Stimulated activated naive CD8-positive, alpha-beta T cell treated with anti-CD3 and anti-CD28 coated beads, Interleukin-15, amount 100 ng/mL, for 72 hours (primary cell): ENCODE data around the gene HTR3C.
"Not testable (repeated sequence)": the region's sequence is repeated elsewhere in the genome, so short reads cannot be mapped to it uniquely, and the experiment has no call there.

ENCODE experiments used
- ATAC-seq: fragments of 150-1000 bp; cut with Tn5 transposase; 2 replicates; pipeline ENCODE4 v1.10.0; 2021; ENCODE audit warnings: mild to moderate bottlenecking, moderate library complexity
- DNase-seq, 2 donors: peaks; one replicate each; pipeline ENCODE4 v3.0.0; 2021 to 2022
- H3K27ac Mint-ChIP-seq, 2 donors: one replicate each; pipeline ENCODE4 v1.8.0; 2022; ENCODE audit warnings: mild to moderate bottlenecking in 2 of 2, mixed read lengths in 2 of 2, moderate library complexity in 2 of 2
- H3K27me3 Mint-ChIP-seq: one replicate; pipeline ENCODE4 v1.8.0; 2022; ENCODE audit warnings: mixed read lengths
- H3K4me1 Mint-ChIP-seq: one replicate; pipeline ENCODE4 v1.8.0; 2022; ENCODE audit warnings: mild to moderate bottlenecking, mixed read lengths
- H3K4me3 Mint-ChIP-seq, 2 donors: one replicate each; pipeline ENCODE4 v1.8.0; 2022; ENCODE audit warnings: mild to moderate bottlenecking in 2 of 2, mixed read lengths in 2 of 2, moderate library complexity in 1 of 2
- H3K9me3 Mint-ChIP-seq, 2 donors: one replicate each; pipeline ENCODE4 v1.8.0; 2022; ENCODE audit warnings: mixed read lengths in 2 of 2

Gene HTR3C

GRCh38 chr3:184066211-184066610 lies 13.4 kb downstream of the HTR3C start:
- no peaks in the 10 kb centered on the region for H3K4me1 Mint-ChIP-seq
- H3K9me3 Mint-ChIP-seq = peaks cover 8% of the 10 kb centered on the region in 2 donors
- no peak overlapping the region for H3K4me3 Mint-ChIP-seq
- no peak overlapping the region for H3K27ac Mint-ChIP-seq
- DNase-seq = no peak
- no peak for ATAC-seq
- peaks cover 8% of the 10 kb centered on the region for H3K27me3 Mint-ChIP-seq

GRCh38 chr3:184067573-184068055 lies 14.8 kb downstream of the HTR3C start:
- ATAC-seq (no peak), DNase-seq (no peak)
- peaks cover 8% of the 10 kb centered on the region for H3K27me3 Mint-ChIP-seq
- H3K4me1 Mint-ChIP-seq = no peaks in the 10 kb centered on the region
- H3K27ac Mint-ChIP-seq = no peak overlapping the region
- no peak overlapping the region for H3K4me3 Mint-ChIP-seq
- peaks cover 8% of the 10 kb centered on the region in 2 donors for H3K9me3 Mint-ChIP-seq

- no peak overlapping the region for H3K4me3 Mint-ChIP-seq
- ATAC-seq = no peak
Measured at GRCh38 chr3:184068344-184068743, 15.5 kb downstream of the HTR3C start.

GRCh38 chr3:184071142-184071541 lies 18.3 kb downstream of the HTR3C start:
- not testable (repeated sequence) for H3K4me1 Mint-ChIP-seq, H3K9me3 Mint-ChIP-seq, ATAC-seq, H3K27ac Mint-ChIP-seq, DNase-seq, H3K4me3 Mint-ChIP-seq, H3K27me3 Mint-ChIP-seq

More at GRCh38 chr3:184068344-184068743, 15.5 kb downstream of the HTR3C start:
- Mint-ChIP-seq H3K27me3 (peaks cover 8% of the 10 kb centered on the region), H3K27ac (no peak overlapping the region), H3K9me3 (peaks cover 8% of the 10 kb centered on the region in 2 donors), H3K4me1 (no peaks in the 10 kb centered on the region)
- no peak for DNase-seq

DNA sequence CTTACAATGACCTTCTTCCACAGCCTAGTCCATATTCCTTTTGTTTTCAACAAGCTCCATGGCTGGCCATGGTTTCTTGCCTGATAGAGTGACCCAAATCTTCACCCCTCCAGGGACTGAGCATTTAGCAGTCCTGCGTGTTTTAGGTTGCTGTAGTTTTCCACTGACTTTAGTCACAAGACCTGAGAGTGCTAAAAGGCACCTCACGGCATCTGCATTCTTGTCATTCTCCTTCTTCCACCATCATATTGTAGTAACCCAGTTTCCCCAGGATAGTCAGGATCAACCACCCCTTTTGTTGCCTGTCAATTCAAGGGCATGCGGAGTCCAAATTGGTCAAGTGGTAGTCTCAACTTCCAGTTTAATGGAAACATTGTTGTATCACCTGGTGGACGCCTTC lies 20.8 kb downstream of the HTR3C start:
- H3K27me3 Mint-ChIP-seq = no peaks in the 10 kb centered on the region
- no peak for ATAC-seq
- H3K27ac Mint-ChIP-seq = no peak overlapping the region
- H3K9me3 Mint-ChIP-seq = peaks cover 8% of the 10 kb centered on the region in 2 donors
- no peak for DNase-seq
- no peak overlapping the region for H3K4me3 Mint-ChIP-seq
- H3K4me1 Mint-ChIP-seq = no peaks in the 10 kb centered on the region

DNA sequence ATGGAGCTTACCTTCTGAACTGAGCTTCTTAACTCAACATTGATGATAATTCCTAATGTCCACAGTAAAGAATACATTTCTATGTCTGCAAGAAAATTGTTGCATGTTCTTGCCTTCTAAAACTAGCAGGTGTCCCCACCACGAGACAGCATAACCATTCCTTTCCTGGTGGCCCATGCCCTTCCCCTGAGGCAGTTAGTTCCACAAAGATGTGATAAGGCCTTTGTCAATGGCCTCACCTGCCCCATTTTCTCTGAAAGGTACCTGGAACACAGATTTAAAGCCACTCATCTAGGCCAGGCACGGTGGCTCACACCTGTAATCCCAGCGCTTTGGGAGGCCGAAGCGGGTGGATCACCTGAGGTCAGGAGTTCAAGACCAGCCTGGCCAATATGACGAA lies 23.1 kb downstream of the HTR3C start:
- Mint-ChIP-seq H3K27ac (no peak overlapping the region), H3K4me1 (no peaks in the 10 kb centered on the region), H3K4me3 (no peak overlapping the region), H3K27me3 (no peaks in the 10 kb centered on the region), H3K9me3 (peaks cover 3% of the 10 kb centered on the region in 2 donors)
- ATAC-seq = no peak
- no peak for DNase-seq

DNA sequence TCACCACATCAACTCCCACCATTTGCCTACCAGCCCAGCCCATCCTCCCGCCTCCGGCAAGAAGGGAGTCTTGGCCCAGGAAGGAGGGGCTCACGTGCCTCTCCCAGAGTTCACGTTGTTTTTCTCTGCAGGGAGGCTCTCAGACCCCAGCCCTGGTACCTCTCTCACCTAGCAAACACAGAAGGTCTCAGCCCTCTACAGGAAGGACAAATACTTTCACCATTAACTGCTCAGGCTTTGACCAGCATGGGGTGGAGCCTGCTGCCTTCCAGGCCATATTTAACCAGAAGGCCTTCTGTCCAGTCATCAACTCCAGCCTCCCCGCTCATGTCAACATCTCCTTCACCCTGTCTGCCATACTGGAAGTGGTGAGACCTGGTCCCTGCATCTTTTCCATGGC lies 25.0 kb downstream of the HTR3C start:
- H3K9me3 Mint-ChIP-seq = no peaks in the 10 kb centered on the region
- H3K4me3 Mint-ChIP-seq = no peak overlapping the region
- no peaks in the 10 kb centered on the region for H3K4me1 Mint-ChIP-seq
- no peaks in the 10 kb centered on the region for H3K27me3 Mint-ChIP-seq
- H3K27ac Mint-ChIP-seq = no peak overlapping the region
- DNase-seq (no peak), ATAC-seq (no peak)

DNA sequence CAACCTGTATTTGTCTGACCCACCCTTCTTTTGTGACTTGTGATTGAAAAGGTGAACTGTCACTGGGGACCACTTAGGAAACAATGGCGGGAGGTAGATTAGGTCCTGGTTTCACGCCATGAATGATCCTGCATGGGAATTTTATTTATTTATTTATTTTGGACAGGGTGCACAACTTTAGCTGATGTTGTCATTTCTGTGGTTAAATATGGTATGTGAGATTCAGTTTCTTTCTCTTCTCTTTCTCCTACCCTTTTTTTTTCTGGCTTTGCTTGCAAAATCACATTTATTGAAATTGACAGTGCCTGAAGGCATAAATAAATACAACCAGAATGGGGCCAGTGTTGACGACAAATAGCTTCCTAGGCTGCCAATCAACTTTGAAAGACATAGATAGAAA lies 26.0 kb downstream of the HTR3C start:
- Mint-ChIP-seq H3K27me3 (no peaks in the 10 kb centered on the region), H3K27ac (no peak overlapping the region), H3K9me3 (peaks cover 0 to 5% of the 10 kb centered on the region in 2 donors), H3K4me1 (peaks cover 7% of the 10 kb centered on the region), H3K4me3 (no peak overlapping the region)
- no peak for DNase-seq
- no peak for ATAC-seq

DNA sequence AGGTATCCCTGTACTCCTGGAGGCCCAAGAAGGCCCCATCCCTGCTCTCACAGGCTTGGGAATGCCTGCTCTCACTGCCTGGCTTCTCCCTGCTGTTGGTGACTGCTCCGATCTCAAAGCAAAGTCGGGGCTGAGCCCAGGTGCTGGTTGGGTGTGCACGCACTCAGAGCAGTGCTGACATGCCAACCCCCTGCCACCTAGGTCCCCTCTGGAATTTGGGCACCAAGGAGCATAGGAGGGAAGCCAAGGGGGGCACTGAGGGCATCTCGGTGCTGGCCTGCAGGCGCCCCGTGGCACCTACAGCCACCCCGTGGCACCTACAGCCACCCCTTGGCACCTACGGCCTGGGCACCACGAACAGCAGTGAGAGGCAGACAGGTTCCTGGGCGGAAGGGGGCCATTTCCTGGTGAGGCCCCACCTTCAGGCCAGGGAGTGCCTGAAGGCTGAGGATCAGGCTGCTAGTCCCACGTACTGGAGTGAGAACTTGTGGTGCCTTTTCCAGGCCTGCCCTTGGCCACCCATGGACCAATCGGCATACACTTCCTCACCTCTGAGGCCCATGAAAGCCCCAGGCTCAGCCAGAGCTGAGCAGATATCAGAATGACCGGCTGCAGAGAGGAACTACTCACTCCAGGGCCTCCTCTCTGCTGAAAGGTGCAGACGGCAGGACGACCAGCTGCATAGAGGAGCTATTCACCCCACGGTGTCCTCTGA lies 28.4 kb downstream of the HTR3C start:
- no peak for ATAC-seq
- no peaks in the 10 kb centered on the region for H3K27me3 Mint-ChIP-seq
- H3K27ac Mint-ChIP-seq = no peak overlapping the region

DNA sequence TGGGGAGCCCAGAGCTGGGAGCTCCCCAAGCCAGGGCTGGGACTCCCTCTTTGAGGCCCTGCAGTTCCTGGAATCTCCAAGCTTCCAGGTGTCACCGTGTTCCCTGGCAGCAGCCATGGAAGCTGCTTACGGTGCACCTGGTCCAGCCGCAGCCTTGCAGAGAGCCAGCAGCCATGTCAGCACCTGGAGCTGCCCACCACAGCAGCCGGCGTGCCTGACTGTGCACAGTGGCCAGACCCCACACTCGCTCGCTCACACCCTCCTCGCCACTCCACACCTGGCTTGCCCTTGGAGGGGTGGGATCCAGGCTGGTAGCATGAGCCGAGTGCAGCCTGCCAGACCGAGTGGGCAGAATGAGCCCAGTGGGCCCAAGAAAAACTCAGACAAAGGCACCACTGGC lies 29.2 kb downstream of the HTR3C start:
- no peaks in the 10 kb centered on the region for H3K27me3 Mint-ChIP-seq
- H3K27ac Mint-ChIP-seq = no peak overlapping the region
- peaks cover 14 to 26% of the 10 kb centered on the region in 2 donors for H3K9me3 Mint-ChIP-seq
- ATAC-seq = no peak
- peaks cover 15% of the 10 kb centered on the region for H3K4me1 Mint-ChIP-seq
- no peak overlapping the region for H3K4me3 Mint-ChIP-seq
- DNase-seq = no peak

More for the DNA sequence above, 28.4 kb downstream of the HTR3C start:
- Mint-ChIP-seq H3K9me3 (peaks cover 14 to 26% of the 10 kb centered on the region in 2 donors), H3K4me1 (peaks cover 15% of the 10 kb centered on the region), H3K4me3 (no peak overlapping the region)
- DNase-seq = no peak

DNA sequence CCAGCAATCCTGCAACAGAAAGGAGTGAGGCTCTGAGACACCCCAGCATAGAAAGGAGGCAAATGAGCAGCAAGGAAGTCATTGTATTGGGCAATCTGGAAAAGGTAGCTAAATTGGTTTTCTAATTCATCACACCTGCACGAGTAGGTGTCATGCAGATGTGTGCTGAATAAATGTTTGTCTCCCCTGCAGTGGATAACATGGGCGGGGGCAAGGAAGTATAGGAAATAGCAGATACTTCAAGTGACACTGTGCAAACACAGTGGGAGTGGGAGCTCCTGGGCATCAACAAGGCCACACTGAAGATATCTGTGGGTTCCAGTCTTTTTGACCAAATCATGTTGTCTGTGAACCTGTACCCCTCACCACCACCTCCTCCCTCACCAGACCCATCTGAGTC lies 29.6 kb downstream of the HTR3C start:
- Mint-ChIP-seq H3K27ac (no peak overlapping the region), H3K27me3 (no peaks in the 10 kb centered on the region), H3K4me3 (no peak overlapping the region), H3K9me3 (peaks cover 14 to 26% of the 10 kb centered on the region in 2 donors), H3K4me1 (peaks cover 15% of the 10 kb centered on the region)
- ATAC-seq (no peak), DNase-seq (no peak)

DNA sequence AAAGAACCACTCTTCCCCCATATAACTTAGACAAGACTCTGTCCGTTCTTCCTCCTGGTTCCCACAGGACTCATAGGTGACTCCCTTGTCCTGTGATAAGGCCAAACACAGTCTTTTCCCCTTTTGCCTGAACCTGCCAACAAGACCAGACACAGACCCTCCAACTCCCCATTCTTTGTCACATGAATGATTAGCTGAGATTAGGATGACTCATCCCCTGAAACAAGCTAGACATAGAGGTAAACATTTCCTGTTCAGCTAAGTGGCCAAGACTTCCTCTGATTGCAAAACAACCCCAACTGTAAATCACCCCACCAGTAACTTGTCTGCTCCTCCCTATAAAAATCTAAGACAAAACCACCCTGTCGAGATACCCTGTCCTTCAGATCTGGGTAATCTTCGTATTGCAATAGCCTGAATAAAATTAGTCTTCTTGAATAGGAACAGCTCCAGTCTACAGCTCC lies 32.6 kb downstream of the HTR3C start:
- peak; percentile 40 for ATAC-seq
- Mint-ChIP-seq H3K27me3 (no peaks in the 10 kb centered on the region), H3K4me1 (peaks cover 15% of the 10 kb centered on the region), H3K9me3 (peaks cover 14 to 26% of the 10 kb centered on the region in 2 donors), H3K4me3 (no peak overlapping the region), H3K27ac (peak overlapping the region in 1 of 2 donors; percentile 67)
- no peak for DNase-seq

DNA sequence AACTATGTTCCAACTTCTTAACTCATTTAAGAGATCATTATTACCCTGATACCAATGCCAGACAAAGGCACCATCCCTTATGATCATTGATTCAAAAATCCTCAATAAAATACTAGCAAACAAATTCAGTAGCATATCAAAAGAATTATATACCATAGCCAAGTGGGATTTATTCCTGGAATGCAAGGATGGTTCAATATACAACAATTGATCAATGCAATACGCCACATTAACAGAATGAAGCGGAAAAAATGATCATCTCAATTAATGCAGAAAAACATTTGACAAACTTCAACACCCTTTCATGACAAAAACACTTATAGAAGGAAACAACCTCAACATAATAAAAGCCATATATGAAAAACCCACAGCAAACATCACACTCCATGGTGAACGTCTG lies 39.4 kb downstream of the HTR3C start:
- Mint-ChIP-seq H3K4me1 (no peaks in the 10 kb centered on the region), H3K27ac (no peak overlapping the region), H3K4me3 (no peak overlapping the region), H3K9me3 (peaks cover 0 to 7% of the 10 kb centered on the region in 2 donors), H3K27me3 (peaks cover 9% of the 10 kb centered on the region)
- ATAC-seq = no peak
- DNase-seq = no peak

DNA sequence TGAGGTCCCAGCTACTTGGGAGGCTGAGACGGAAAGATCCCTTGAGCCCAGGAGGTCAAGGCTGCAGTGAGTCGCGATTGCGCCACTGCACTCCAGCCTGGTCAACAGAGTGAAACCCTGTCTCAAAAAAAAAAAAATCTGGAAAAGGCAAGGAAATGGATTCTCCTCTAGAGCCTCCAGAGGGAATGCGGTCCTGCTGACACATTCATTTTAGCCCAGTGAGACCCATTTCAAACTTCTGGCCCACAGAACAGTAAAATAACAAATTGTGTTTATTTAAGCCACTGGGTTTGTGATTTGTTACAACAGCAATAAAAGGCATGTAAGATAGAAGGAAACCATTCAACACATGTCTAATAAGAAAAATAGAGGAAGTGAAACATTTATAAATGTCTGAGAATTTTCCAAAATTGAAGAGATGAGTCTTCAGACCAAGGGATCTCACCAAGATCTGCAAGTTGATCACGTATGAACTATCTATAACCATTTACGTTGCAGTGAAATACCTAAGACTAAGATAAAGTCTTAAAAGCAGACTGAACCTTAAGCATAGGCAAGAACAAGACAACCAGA lies 44.0 kb downstream of the HTR3C start, which contains the start of gene HTR3E:
Gene HTR3E (plus strand): TSS at position 254 of the 573 bp plus-strand sequence. CDS start 466 bp downstream, outside the sequence.
- Mint-ChIP-seq H3K4me1 (no peaks in the 10 kb centered on the region), H3K27ac (no peak within 1 kb of the TSS), H3K27me3 (peaks cover 9% of the 10 kb centered on the region), H3K4me3 (no peak within 1 kb of the TSS), H3K9me3 (peaks cover 0 to 7% of the 10 kb centered on the region in 2 donors)
- ATAC-seq (no peak), DNase-seq (no peak)

DNA sequence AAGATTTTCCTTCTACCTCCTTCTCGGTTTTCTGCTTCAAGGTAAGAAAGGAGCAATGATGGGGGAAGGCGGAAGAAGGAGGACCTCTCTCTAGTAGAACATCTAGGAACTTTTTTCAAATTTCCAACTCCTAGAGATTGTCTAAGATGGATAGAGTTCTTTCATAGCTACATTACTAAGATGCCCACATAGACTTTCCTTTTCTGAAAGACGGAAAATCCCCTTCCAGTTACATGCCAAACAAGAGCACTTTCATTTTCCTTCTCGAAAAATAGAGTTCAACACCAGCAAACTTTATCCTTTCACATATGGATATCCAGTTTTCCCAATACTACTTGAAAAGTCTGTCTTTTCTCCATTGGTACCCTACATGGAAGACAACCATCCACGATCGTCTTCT lies 44.7 kb downstream of the HTR3C start:
- Mint-ChIP-seq H3K9me3 (peaks cover 0 to 7% of the 10 kb centered on the region in 2 donors), H3K27ac (no peak overlapping the region), H3K4me3 (no peak overlapping the region), H3K27me3 (peaks cover 9% of the 10 kb centered on the region), H3K4me1 (no peaks in the 10 kb centered on the region)
- DNase-seq (no peak), ATAC-seq (no peak)
